ENCODE results near the gene PLXND1.

DNA sequence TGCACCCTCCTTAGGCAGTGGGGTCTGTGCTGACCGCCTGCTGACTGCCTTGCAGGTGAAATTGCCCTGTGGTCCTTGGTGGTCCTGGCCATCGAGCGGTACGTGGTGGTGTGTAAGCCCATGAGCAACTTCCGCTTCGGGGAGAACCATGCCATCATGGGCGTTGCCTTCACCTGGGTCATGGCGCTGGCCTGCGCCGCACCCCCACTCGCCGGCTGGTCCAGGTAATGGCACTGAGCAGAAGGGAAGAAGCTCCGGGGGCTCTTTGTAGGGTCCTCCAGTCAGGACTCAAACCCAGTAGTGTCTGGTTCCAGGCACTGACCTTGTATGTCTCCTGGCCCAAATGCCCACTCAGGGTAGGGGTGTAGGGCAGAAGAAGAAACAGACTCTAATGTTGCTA, 75.7 kb downstream of the PLXND1 start:
- no peak for TF ChIP-seq EZH2phosphoT487 (IDR thresholded peaks at IDR 0.05; ENCODE audit: low read depth)
- TF ChIP-seq, protein P1, sequence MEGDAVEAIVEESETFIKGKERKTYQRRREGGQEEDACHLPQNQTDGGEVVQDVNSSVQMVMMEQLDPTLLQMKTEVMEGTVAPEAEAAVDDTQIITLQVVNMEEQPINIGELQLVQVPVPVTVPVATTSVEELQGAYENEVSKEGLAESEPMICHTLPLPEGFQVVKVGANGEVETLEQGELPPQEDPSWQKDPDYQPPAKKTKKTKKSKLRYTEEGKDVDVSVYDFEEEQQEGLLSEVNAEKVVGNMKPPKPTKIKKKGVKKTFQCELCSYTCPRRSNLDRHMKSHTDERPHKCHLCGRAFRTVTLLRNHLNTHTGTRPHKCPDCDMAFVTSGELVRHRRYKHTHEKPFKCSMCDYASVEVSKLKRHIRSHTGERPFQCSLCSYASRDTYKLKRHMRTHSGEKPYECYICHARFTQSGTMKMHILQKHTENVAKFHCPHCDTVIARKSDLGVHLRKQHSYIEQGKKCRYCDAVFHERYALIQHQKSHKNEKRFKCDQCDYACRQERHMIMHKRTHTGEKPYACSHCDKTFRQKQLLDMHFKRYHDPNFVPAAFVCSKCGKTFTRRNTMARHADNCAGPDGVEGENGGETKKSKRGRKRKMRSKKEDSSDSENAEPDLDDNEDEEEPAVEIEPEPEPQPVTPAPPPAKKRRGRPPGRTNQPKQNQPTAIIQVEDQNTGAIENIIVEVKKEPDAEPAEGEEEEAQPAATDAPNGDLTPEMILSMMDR (IDR thresholded peaks at IDR 0.05; ENCODE audit: low read depth, low read length): no peak
